HG03558 (cell line): ENCODE results near the gene STAT2.
"Not testable (repeated sequence)": the region's sequence is repeated elsewhere in the genome, so short reads cannot be mapped to it uniquely, and the experiment has no call there.

Source experiments
- ATAC-seq: cut with Tn5 transposase; IDR thresholded peaks from one replicate; pipeline ENCODE4 v1.9.1; 2021; ENCODE audit warnings: moderate number of reproducible peaks; ENCODE audit not compliant: unreplicated experiment; ENCODE audit errors: extremely low read depth

STAT2 gene

DNA sequence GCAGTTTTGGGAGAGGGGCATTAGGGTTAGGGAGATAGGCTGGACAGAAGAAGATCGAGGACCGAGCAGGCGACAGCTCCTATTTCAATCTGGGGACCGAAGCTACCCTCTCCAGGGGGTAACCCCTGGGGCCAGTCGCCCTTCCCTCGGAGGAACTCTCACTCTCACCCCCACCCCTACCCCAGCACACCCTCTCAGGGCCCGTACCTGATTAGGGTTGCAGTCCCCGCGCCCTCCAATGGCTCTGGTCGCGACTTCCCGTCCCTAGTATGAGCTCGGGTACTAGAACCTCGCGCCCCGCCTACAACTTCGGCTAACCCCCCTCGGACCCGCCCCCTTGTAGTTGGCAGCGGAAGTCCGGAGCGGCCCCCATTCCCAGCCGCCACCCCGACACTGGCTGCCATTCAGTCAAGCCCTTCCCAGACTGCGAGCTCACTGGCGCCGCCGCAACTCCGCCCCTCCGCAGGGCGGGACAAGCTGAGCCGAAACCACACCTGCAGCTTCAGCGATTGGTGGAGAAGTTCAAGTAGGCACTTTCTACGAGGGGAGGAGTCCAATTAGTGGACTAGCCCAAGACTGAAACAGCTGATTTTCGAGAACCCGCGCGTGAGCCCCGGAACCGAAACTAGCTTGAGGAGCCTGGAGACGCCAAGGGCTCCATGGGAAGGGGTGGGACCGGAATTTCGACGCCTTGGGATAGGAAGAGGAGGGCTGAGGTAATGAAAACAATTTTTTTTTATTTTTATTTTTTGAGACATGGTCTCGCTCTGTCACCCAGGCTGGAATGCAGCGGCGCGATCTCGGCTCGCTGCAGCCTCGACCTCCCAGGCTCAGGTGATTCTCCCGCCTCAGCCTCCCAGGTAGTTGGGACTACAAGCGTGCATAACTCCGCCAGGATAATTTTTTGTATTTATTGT is at the start of gene STAT2:
Gene STAT2, minus strand, starts transcription at position 257 of the 917 bp plus-strand sequence. CDS start 3,536 bp downstream, outside the sequence.
- peak; percentile 90 for ATAC-seq

GRCh38 chr12:56408799-56409417 is 49.0 kb upstream of the STAT2 start:
- ATAC-seq: no peak

DNA sequence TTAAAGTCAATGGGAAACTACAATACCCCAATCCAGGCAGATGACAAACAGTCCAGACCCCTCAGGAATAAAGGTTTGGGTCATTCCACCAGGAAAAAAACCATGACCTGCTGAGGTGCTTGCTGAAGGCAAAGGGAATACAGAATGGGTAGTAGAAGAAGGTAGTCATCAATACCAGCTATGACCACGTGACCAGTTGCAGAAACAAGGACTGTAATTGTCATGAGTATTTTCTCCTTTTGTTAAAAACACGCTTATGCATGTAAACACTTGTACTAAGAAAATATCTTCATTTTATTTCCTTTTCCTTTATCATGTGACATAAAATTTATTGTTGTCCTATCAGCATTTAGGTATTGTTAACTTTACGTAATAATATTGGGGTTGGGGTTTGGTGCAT is 44.3 kb upstream of the STAT2 start:
- ATAC-seq: not testable (repeated sequence)

DNA sequence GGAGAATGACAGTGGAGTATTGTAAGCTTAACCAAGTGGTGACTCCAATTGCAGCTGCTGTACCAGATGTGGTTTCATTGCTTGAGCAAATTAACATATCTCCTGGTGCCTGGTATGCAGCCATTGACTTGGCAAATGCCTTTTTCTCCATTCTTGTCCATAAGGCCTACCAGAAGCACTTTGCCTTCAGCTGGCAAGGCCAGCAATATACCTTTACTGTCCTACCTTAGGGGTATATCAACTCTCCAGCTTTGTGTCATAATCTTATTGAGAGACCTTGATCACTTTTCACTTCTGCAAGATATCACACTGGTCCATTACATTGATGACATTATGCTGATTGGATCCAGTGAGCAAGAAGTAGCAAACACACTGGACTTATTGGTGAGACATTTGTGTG is 41.7 kb upstream of the STAT2 start:
- ATAC-seq: not testable (repeated sequence)

GRCh38 chr12:56401125-56401524 is 41.2 kb upstream of the STAT2 start:
- ATAC-seq: not testable (repeated sequence)

- ATAC-seq: not testable (repeated sequence)
Observed at GRCh38 chr12:56399466-56399865, 39.6 kb upstream of the STAT2 start.

DNA sequence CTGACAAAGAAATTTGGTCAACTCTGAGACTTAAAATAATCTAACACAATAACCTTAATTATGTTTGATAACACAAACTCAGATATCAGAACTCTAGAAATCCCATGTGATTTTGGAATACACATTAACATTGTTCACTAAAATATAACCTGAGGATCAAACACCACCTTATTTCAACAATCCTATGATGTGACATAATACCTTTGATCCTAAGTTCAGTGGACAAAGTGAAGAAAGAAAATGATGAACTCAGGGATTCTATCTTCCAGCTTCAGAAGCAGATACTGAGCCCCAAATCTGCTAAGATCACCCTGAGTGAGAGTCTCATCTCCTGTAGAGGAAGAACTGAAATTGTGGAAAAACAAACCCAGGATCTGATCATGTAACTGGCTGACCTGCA is 38.4 kb upstream of the STAT2 start:
- ATAC-seq: no peak

DNA sequence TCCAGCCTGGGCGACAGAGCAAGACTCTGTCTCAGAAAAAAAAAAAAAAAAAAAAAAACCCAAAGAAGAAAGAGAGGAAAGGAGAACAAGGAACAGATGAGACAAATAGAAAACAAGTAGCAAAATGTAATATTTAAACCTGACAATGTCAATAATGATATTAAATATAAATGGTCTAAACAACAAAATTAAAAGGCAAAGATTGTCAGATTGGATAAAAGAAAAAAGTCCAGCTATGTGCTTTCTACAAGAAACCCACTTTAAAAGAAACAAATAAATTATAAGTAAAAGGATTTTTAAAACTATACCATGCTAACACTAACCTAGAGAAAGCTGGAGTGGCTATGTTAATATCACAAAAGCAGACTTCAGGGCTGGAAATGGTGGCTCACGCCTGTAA is 32.4 kb upstream of the STAT2 start:
- no peak for ATAC-seq

- ATAC-seq: no peak
Observed at GRCh38 chr12:56391721-56392120, 31.8 kb upstream of the STAT2 start.

DNA sequence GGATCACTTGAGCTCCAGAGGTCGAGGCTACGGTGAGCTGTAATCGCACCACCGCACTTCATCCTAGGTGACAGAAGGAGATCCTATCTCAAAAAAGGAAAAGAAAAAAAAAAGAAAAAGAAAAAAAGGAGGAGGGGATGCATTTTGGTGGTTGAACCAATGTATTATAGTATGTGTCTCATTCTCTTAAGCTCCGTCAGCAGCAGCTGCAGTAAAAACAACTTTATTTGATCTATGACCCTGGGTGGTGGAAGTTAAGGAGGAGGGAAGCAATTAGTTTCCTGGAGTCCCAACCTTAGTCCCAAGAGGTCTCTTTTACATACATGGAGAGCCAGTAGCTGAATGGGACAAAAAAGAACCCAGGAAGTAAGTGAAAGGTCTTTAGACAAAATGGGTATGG is 29.5 kb upstream of the STAT2 start:
- ATAC-seq: no peak

DNA sequence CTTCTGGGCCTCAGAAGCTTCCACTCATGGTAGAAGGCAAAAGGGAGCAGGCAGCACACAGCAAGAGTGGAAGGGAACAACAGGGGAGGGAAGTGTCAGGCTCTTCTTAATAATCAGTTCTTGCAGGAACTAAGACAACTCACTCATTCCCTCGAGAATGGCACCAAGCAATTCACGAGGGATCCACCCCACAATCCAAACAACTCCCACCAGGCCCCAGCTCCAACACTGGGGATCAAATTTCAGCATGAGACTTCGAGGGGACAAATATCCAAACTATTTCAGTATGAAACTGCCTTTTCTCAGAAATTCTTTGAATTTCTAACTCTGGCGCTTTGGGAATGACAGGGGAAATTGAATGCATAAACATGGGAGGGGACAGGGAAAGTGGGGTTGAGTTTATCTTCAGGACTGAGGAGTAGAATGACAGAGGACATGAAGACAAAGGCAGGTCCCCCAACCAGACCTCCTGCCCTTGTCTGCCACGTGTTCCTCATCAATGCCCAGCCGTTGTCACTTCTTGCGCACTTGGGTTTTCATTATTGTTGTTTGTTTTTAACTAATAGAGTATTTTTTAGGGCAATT is 27.3 kb upstream of the STAT2 start:
- ATAC-seq: no peak

- no peak for ATAC-seq
Observed at GRCh38 chr12:56385873-56386272, 26.0 kb upstream of the STAT2 start.

DNA sequence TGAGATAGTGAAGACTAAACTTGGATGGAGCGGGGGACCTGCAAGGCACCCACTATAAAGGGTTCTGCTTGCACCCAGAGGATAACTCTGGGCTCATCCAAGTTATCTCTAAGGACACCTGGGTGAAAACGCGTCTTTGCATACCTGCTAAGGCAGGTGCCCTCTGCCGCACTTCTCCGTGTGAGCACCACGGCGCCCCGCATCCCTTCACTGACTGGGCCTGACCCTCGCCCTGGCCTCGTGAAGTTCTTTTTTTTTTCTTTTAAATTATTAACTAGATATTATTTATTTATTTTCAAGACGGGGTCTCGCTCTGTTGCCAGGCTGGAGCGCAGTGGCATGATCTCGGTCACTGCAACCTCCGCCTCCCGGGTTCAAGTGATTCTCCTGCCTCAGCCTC is 22.7 kb upstream of the STAT2 start:
- no peak for ATAC-seq

GRCh38 chr12:56377989-56378316 is 18.0 kb upstream of the STAT2 start:
- no peak for ATAC-seq

DNA sequence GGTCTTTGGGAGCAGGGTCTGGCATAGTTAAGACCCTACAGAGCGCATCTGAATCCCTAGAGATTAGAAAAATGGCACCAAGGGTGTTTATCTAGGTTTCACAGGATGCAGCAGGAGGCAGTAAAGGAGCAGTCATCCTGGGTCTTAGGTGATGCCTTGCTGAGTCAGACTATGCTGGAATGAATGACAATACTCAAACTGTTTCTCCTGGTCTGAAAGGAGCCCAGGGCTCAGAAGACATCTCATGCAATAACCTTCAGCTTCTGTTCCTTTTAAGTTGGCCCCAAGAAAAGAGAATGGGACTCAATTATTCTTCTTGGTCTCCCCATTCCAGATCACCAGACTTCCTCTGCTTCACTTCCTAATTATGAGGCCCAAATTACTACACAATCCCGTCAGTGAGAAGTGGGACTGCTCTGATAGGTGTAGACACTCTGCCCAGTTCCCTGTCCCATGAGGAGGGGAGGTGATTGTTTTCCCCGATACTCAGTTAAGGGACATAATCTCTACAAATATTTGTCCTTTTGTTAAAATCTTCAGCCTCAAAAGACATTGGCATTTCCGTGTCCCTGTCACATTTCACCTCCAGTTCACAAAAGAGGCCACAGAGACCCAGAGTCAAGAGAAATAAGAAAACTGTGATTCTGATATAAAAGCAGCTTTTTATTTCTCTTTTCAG is 17.5 kb upstream of the STAT2 start:
- no peak for ATAC-seq

- no peak for ATAC-seq
Observed at GRCh38 chr12:56375598-56376434, 15.9 kb upstream of the STAT2 start.

DNA sequence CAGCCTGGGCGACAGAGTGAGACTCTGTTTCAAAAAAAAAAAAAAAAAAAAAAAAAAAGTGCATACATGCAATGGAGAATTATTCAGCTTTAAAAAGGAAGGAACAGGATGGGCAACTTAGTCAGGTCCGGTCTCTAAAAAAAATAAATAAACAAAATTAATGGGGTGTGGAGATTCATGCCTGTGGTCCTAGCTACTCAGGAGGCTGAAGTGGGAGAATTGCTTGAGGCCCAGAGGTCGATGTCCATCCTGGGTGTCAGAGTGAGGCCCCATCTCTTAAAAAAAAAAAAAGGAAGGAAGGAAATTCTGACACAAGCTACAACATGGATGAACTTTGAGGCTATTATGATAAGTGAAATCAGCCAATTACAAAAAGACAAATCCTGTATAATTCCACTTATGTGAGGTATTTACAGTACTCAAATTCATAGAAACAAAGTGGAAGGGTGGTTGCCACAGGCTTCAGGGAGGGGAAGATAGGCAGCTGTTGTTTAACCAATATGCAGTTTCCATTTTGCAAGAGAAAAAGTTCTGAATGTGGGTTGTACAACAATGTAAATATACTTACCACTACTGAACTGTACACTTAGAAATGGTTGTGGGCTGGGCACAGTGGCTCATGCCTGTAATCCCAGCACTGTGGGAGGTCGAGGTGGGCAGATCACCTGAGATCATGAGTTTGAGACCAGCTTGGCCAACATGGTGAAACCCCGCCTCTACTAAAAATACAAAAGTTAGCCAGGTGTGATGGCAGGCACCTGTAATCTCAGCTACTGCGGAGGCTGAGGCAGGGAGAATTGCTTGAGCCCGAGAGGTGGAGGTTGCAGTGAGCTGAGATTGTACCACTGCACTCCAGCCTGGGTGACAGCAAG is 15.1 kb upstream of the STAT2 start:
- ATAC-seq: no peak

DNA sequence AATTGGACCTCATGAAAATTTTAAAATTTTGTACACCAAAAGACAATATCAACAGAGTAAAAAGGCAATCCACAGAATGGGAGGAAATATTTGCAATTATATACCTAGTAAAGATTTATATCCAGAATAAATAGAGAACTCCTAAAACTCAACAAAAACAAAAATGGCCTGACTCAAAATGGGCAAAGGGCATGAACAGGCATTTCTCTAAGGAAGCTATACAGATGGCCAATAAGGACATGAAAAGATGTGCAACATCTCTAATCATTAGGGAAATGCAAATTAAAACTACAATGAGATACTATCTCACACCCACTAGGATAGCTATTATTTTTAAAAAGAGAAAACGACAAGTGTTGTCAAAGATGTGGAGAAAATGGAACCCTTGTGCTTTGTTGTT is 13.6 kb upstream of the STAT2 start:
- no peak for ATAC-seq

GRCh38 chr12:56366948-56367347 is 7.0 kb upstream of the STAT2 start:
- ATAC-seq: no peak
